MCF 10A (cell line): Measurements from ENCODE around the gene PARVB. TPM values are rescaled to one million over a fixed set of nuclear protein-coding genes. Genes with fewer than 3 reads are reported as not detected.

Source experiments
- BruUV-seq: library from RNA; stranded (reverse); fragments of 400-500 nt; replicated peaks from 2 replicates; lab custom pipeline; 2021; lab: Mats Ljungman, UMichigan
- CTCF ChIA-PET: fragments of 300-600 bp; sonication (Branson Sonifier 250); formaldehyde crosslinking; extraction: SDS; loops from one replicate; lab custom pipeline; 2021; ENCODE audit warnings: antibody characterized with exemption, inconsistent platforms; lab: Yijun Ruan, JAX
- POLR2A ChIA-PET: fragments of 300-600, 350-650 bp; sonication (Branson Sonifier 250); formaldehyde crosslinking; extraction: SDS; loops from one replicate; lab custom pipeline; 2020; ENCODE audit warnings: antibody characterized with exemption, inconsistent platforms; lab: Yijun Ruan, JAX
- DNase-seq: peaks from one replicate; pipeline ENCODE4 v3.0.0-alpha.2; 2018; ENCODE audit not compliant: unreplicated experiment
- H3K27ac Mint-ChIP-seq: one replicate; pipeline ENCODE4 v1.8.0; 2022; ENCODE audit warnings: mild to moderate bottlenecking, low read depth, mixed read lengths; ENCODE audit not compliant: unreplicated experiment
- H3K27me3 Mint-ChIP-seq: one replicate; pipeline ENCODE4 v1.8.0; 2022; ENCODE audit warnings: mixed read lengths; ENCODE audit not compliant: insufficient read depth, unreplicated experiment
- H3K36me3 Mint-ChIP-seq: one replicate; pipeline ENCODE4 v1.8.0; 2022; ENCODE audit warnings: mild to moderate bottlenecking, moderate library complexity, mixed read lengths; ENCODE audit not compliant: insufficient read depth, unreplicated experiment
- H3K4me1 Mint-ChIP-seq: one replicate; pipeline ENCODE4 v1.8.0; 2022; ENCODE audit warnings: mixed read lengths; ENCODE audit not compliant: insufficient read depth, unreplicated experiment
- H3K4me3 Mint-ChIP-seq: one replicate; pipeline ENCODE4 v1.8.0; 2022; ENCODE audit warnings: mild to moderate bottlenecking, moderate library complexity, mixed read lengths; ENCODE audit not compliant: unreplicated experiment
- H3K9me3 Mint-ChIP-seq: one replicate; pipeline ENCODE4 v1.8.0; 2022; ENCODE audit warnings: mixed read lengths; ENCODE audit not compliant: unreplicated experiment
- CTCF ChIP-seq: fragments of 200-600 bp; IDR thresholded peaks from one replicate; pipeline ENCODE4 v1.8.0; 2022; ENCODE audit warnings: antibody characterized with exemption, mild to moderate bottlenecking; ENCODE audit not compliant: unreplicated experiment
- intact Hi-C: fragments of 100-400 bp; cut with micrococcal nuclease; formaldehyde crosslinking; loops from 2 replicates; pipeline ENCODE4 v1.14.1; 2022
- total RNA-seq: library from RNA; stranded (reverse); gene quantifications from 2 replicates; pipeline ENCODE4 v1.2.3, GENCODE V29; 2022

PARVB gene
- total RNA-seq, 1 experiment from 2014 or later: 26.0 TPM

- peaks cover 6% of the 10 kb centered on the region for H3K36me3 Mint-ChIP-seq
- POLR2A ChIA-PET: interaction anchor here (0.6 to 1.7 kb wide), 11 partner anchors 10 to 1432 kb away, joined by 3 to 9 read pairs (median 4); partner anchors contain the start of gene PARVB
- peak; percentile 91 for DNase-seq
- TSS peak; percentile 84 for BruUV-seq
- peaks cover 15% of the 10 kb centered on the region for H3K4me1 Mint-ChIP-seq
- H3K27ac Mint-ChIP-seq: peak overlapping the region; percentile 59
- intact Hi-C loops: loop anchor here (1.0 to 10.0 kb wide), 2 partner anchors 13 to 47 kb away; partner anchors contain the start of gene PARVB
- H3K27me3 Mint-ChIP-seq: no peaks in the 10 kb centered on the region
- TF ChIP-seq CTCF: no peak
- CTCF ChIA-PET: interaction anchor here (0.7 to 2.1 kb wide), 8 partner anchors 40 to 1211 kb away, joined by 3 to 13 read pairs (median 4); no protein-coding TSS in a partner anchor
- no peaks in the 10 kb centered on the region for H3K9me3 Mint-ChIP-seq
- peak overlapping the region; percentile 48 for H3K4me3 Mint-ChIP-seq
Measured at GRCh38 chr22:44037519-44038375, 13.6 kb downstream of the PARVB start.

- Mint-ChIP-seq H3K4me1 (peaks cover 15% of the 10 kb centered on the region), H3K27me3 (no peaks in the 10 kb centered on the region), H3K9me3 (no peaks in the 10 kb centered on the region), H3K4me3 (no peak overlapping the region), H3K27ac (no peak overlapping the region), H3K36me3 (peaks cover 6% of the 10 kb centered on the region)
- BruUV-seq: no TSS peak
- ChIA-PET CTCF (interaction anchor here (0.7 to 1.0 kb wide), 2 partner anchors 27 to 1917 kb away, joined by 3 read pairs; no protein-coding TSS in a partner anchor), POLR2A (no interaction called here)
- intact Hi-C loops: loop anchor here (10.0 kb wide), 1 partner anchor 45 kb away; no protein-coding TSS in a partner anchor
- no peak for TF ChIP-seq CTCF
- DNase-seq: no peak
Measured at GRCh38 chr22:44039566-44040171, 15.6 kb downstream of the PARVB start.

GRCh38 chr22:44042249-44043218 lies 18.4 kb downstream of the PARVB start:
- Mint-ChIP-seq H3K4me3 (no peak overlapping the region), H3K4me1 (peaks cover 13% of the 10 kb centered on the region), H3K9me3 (no peaks in the 10 kb centered on the region), H3K27me3 (no peaks in the 10 kb centered on the region), H3K27ac (no peak overlapping the region), H3K36me3 (peaks cover 6% of the 10 kb centered on the region)
- TF ChIP-seq CTCF: no peak
- intact Hi-C loops: no loop called here
- no peak for DNase-seq
- BruUV-seq: no TSS peak
- POLR2A ChIA-PET: no interaction called here
- CTCF ChIA-PET: interaction anchor here (0.6 to 0.7 kb wide), 2 partner anchors 40 to 567 kb away, joined by 3 read pairs; no protein-coding TSS in a partner anchor
